GM12865 (cell line): ENCODE measurements around the gene STK39.
A peak's percentile ranks its signal among the peaks of the same experiment; 100 is the strongest.
"Not testable (repeated sequence)": the region's sequence is repeated elsewhere in the genome, so short reads cannot be mapped to it uniquely, and the experiment has no call there.

Experiments
- DNase-seq: peaks from one replicate; pipeline ENCODE4 v3.0.0; 2010; ENCODE audit warnings: low read depth
- H3K4me3 ChIP-seq: 2 replicates; pipeline ENCODE4 v1.5.1; 2011; ENCODE audit warnings: mild to moderate bottlenecking, low read depth, low read length, control low read depth
- CTCF ChIP-seq: IDR thresholded peaks from 2 replicates; pipeline ENCODE4 v1.5.1; 2011; ENCODE audit warnings: low read length, control low read depth, low read depth, inconsistent platforms; ENCODE audit not compliant: insufficient read depth; ENCODE audit errors: missing control alignments

Gene STK39

DNA sequence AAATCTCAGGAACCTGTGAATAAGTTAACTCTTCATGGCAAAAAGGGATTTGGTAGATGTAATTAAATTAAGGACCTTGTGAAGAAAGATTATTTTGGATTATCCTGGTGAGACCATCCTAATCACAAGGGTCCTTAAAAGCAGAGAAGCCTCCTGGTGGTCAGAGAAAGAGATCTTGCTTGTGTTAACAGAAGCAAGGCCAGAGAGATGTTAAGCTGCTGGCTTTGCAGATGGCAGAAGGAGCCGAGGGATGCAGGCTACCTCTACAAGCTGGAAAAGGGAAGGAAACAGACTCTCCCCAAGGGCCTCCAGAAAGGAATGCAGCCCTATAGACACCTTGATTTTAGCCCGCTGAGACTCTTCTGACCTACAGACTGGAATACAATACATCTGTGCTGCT lies 197.0 kb downstream of the STK39 start:
- H3K4me3 ChIP-seq = no peak overlapping the region
- TF ChIP-seq CTCF = no peak
- no peak for DNase-seq

- no peak for DNase-seq
- no peak overlapping the region for H3K4me3 ChIP-seq
- TF ChIP-seq CTCF = no peak
Measured at GRCh38 chr2:168049609-168050008, 197.8 kb downstream of the STK39 start.

DNA sequence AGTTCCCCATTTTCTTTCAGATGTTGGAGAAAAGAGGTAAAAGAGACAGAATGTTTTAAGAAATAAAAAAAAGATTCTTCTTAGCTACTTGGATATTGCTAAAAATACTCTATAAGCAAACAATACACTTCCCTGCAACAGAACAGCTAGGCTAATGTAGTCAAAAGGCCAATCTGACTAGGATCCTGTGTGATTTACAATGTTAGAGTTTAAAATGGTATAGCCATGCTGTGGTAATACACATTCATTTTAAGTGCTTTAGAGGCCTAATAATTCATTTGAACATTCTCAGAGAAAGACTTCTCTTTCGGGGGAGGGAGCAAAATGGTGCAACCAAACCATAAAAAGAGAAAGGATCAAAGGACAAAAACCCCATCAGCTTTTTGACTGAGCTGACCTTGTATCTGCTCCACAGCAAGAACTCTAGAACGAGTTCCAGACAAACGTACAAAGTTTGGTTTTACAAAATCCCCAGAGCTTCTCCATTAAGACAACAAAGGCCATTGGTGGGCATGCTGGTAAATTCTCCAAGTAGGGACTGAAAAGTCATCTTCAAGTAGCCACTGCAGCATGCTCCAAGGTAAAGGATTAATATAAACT lies 200.2 kb downstream of the STK39 start:
- TF ChIP-seq CTCF = no peak
- no peak overlapping the region for H3K4me3 ChIP-seq
- DNase-seq = no peak

GRCh38 chr2:168044579-168044978 lies 202.8 kb downstream of the STK39 start:
- no peak for DNase-seq
- no peak for TF ChIP-seq CTCF
- H3K4me3 ChIP-seq = no peak overlapping the region

DNA sequence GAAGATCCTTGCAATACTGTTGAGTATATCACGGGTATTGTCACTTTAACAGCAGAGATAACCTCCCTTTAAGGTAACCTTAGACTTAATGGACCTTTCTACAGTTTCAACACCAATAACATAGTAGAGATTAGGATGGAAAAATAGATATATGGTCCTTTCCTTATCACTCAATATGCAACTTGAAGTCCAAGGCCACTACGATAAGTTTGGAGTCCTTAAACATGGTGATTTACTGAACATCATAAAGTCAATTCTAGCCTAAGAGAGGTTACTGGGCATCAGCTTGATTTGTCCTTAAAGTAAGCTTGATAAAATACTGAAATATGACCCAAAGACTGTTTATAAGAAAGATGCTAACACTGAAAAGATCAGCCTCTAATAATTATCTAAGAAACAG lies 203.2 kb downstream of the STK39 start:
- H3K4me3 ChIP-seq = no peak overlapping the region
- DNase-seq = no peak
- no peak for TF ChIP-seq CTCF

DNA sequence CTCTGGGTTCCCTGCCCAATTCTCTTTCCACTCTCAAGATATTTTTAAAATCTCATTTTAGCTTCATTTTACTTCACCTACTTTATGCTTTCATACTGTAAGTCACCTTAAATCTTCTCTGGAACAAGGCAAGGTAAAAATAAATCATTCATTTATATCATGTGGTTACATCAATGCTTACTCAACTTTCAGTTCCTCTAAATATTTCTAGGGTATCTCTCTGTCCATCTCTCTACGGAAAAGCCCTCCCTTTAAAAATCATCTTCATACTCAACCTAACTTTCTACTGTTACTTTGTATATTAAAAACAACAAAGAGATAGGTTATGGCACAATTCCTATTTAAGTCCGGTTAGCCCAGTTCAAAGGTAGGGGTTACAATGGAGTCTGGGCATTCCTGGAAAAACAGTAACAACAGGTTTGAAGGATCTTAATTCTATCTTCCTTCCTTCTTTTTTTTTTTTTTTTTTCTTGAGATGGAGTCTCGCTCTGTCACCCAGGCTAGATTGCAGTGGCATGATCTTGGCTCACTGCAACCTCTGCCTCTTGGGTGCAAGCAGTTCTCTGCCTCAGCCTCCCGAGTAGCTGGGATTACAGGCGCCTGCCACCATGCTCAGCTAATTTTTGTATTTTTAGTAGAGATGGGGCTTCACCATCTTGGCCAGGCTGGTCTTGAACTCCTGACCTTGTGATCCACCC lies 205.1 kb downstream of the STK39 start:
- DNase-seq = peak; percentile 7
- not testable (repeated sequence) for H3K4me3 ChIP-seq

- DNase-seq = peak; percentile 15
- H3K4me3 ChIP-seq = no peak overlapping the region
- no peak for TF ChIP-seq CTCF
Measured at GRCh38 chr2:168039881-168040280, 207.5 kb downstream of the STK39 start.
